Midbrain (tissue), 1 donor: Measurements from ENCODE around the gene LFNG.
"Not testable (repeated sequence)": the region's sequence is repeated elsewhere in the genome, so short reads cannot be mapped to it uniquely, and the experiment has no call there.

Experiments
- DNase-seq: peaks from one replicate; lab custom pipeline; 2025; lab: John Stamatoyannopoulos, UW

The LFNG gene

DNA sequence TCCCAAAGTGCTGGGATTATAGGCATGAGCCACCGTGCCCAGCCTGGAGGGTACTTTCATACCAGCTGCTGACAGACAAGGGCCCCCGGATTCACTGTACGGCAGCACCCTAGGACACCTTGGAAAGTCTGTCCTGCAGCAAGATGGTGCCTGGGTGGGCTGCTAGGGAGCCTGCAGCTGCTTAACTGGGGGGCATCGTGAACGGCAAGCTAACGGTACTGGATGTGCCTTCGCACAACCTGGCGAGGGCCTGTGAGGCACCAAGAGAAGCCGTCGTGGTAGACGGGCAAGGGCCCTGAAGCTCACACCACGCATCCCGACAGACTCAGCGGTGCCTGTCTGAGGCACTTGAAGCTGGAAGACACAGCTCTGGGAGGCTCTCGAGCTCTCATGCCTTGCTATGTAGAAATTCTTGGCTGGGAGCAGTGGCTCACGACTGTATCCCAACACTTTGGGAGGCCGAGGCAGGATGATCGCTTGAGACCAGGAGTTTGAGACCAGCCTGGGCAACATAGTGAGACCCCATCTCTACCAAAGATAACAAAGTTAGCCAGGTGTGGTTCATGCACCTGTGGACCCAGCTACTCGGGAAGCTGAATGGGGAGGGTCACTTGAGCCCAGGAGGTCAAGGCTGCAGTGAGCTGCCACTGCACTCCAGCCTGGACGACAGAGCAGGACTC lies 26.3 kb downstream of the LFNG start:
- DNase-seq: no peak

DNA sequence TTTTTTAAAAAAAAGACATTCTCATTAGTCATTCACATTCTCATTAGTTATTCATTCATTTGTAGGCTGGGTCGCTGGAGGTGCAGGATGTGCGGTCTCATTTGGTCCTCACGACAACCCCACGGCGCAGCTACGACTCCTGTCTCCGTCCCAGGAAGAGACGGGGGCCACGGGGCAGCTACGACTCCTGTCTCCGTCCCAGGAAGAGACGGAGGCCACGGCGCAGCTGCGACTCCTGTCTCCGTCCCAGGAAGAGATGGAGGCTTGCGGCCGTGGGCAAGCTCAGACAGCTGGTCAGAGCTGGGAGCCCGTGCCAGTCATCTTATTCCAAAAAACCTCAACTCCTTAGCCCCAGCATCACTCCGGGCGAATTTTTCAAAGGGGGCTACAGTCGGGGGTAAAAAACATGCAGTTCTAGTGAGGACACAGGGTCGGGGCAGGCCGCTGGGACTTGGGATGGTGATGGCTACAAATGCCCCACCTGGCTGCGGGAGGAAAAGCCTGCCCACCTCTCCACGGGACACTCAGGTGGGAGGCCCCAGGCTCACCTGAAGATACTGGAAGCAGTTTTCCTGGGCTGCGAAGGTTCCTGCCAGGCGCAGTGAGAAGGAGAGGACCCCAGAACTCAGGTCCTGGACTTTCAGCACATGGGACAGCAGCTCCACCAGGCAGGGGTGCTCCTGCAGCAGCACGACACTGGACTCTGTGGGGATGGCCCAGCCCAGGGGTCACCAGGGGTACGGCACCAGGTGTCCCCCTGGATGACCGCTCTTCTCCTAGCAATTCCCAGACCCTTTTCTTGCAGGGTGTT lies 27.4 kb downstream of the LFNG start:
- DNase-seq: no peak

DNA sequence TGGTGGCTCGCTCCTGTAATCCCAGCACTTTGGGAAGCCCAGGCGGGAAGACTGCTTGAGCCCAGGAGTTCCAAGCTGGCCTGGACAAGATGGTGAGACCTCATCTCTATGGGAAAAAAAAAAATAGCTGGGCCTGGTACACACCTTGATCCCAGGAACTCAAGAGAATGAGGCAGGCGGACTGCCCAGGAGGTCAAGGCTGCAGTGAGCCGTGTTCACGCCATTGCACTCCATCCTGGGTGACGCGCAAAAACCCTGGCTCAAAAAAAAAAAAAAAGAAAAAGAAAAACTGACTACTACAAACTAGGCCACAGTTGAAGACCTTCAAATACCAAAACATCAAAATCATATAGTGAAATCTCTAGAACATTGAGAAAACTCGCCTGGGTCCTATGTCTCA lies 31.8 kb downstream of the LFNG start:
- no peak for DNase-seq

DNA sequence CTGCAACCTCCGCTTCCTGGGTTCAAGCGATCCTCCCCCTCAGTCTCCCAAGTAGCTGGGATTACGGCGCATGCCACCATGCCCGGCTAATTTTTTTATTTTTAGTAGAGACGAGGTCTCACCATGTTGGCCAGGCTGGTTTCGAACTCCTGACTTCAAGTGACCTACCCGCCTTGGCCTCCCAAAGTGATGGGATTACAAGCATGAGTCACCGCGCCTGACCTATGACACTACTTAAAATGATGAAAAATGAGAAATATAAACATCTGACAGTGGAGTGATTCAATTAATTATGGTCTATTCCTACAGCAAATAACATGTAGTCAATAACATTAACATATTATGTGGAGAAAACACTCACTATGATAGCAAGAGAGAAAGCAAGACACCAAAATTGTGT lies 33.5 kb downstream of the LFNG start:
- no peak for DNase-seq

DNA sequence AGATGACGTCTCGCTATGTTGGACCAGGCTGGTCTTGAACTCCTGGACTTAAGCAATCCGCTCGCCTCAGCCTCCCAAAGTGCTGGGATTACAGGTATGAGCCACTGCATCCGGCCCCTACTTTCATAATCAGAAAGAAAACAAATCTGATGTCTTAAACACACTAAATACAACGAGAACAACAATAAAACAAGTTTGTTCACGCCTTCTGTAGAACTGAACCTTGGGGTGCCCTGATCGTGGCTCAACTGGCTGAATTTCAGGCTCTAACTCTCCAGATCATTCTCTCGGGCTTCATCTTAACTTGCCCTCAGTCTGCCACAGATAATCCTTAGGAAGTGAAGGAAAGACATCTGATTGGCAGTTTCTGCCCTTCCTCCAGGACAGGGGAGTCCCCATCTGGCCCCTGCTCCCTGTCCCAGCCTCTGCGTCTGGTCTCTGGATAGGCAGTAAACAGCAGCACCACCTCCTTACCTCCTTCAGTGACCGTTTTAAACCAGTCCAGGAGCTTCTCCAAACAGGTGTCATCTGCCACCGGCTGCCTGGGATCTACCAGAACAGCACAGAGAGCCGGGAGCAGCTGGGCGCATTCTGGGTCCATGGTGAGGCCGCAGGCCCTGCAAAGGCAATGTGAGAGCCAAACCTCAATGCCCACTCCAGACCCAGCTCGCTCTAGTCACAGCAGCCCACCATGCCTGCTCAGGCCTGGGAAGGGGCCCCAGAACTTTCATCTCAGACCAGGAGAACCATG lies 34.4 kb downstream of the LFNG start:
- DNase-seq: no peak

DNA sequence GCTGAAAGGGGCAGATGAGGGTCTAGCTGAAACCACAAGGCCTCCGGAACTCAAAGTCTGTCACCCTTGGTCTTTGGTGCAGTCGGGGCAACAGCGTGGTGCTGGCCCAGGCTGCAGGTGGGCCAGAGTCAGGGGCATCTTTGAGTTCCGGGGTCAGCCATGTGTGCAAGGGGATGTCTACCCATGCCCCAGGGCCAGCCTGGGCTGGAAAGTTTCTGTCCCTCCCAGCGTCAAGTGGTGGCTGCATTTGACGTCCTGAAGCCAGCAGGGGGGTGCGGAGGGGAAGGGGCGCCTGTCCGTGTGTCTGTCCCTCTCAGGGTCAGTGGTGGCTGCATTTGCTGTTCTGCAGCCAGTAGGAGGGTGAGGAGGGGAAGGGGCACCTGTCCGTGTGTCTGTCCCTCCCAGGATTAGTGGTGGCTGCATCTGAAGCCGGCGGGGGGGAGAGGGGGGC lies 35.1 kb downstream of the LFNG start:
- DNase-seq: no peak

DNA sequence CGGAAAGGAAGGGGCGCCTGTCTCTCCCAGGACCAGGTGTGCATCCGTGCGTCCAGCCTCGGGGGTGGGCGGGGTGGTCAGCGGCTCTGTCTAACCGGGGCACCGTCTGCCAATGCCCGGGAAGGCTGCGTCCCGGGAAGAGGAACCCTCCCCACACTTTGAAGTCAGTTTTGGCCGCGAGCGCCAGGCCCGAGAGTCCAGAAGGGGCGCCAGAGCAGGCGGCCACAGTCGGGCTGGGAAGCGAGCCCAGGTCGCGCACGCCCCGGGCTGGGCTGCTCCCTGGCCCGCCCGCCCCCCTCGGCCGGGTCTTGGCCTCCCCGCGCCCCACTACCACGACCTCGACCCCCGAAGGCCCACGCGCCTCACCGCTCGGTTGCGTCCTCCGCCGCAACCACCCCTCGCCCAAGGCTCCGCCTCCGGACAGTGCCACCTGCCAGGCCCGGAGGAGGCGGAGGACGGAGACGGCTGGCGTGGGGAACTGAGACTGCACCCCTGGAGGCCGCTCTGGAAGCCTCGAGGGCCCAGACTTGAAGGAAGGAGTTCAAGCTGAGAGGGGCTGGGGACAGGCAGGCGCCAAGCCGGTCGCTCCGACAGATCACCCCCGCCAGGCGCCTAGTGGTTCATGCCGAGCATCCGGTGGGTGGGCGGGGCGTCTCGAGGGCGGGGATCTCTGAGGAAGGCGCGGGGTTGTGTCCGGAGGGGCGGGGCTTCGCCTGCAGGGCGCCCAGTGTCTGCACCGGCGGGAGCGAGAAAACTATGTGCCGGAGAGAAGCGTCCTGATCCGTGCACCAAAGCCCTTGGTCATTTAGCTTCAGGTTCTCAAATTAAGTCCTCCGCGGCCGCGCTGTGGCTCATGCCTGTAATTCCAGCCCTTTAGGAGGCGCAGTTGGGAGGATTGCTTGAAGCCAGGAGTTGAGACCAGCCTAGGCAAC lies 35.8 kb downstream of the LFNG start, which contains the start of gene BRAT1:
Gene BRAT1 (minus strand): TSS at position 404 of the 932 bp plus-strand sequence. CDS start 1,093 bp downstream, outside the sequence.
- peak; percentile 95 for DNase-seq

DNA sequence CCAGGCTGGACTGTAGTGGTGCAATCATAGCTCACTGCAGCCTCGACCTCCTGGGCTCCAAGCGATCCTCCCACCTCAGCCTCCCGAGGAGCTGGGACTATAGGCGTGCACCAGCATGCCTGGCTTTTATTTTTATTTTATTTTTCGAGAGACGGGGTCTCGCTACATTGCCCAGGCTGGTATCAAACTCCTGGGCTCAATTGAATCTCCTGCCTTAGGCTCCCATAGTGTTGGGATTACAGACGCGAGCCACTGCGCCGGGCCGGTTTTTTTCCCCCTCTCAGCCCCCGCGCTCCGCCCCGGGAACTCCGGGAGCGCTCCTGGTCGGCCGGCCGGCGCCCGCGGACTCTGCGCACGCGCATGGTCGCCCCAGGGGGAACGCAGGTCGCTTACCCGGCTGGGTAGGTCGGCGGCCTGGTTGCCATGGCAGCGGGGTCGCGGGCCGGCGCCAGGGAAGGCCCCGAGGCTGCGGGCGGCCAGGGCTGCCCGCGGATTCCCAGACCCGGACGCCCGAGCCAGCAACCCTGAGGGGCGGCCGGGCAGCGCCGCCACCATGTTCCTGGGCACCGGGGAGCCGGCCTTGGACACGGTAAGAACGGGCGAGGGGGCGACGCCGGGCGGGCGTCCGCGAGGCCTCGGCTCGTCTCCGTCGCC lies 39.2 kb downstream of the LFNG start, which contains the start of gene IQCE:
Gene IQCE (plus strand): TSS at position 351 of the 654 bp plus-strand sequence. CDS start 203 bp downstream, at position 554.
- DNase-seq: peak; percentile 91

DNA sequence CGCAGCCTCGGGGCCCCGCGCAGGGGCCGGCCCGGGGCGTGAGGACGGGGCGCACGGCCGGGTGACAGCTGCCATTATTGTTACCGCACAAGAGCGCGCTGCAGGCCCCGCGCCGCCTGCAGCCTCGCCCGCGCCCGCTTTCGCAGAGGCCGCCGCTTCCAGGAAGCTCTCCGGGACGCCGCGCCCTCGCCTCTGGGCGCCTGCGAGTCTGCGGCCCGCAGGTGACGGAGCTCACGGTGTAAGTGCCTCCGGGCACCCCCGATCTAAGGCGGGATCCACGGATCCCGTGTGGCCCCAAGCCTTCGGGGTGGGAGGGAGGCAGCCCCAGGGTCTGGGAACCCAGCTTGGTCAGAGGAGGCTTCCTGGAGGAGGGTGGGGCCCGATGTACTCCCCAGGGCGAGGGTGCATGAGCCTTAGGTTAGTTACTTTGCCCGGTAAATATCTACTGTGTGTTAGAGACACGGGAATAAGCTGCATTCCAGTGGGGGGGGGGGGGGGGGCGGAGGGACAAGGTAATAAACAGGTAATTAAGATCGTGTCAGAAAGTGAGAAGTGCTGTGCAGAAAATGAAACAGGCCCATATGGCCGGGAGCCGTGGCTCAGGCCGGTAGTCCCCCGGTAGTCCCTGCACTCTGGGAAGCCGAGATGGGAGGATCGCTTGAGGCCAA lies 39.8 kb downstream of the LFNG start:
- no peak for DNase-seq

DNA sequence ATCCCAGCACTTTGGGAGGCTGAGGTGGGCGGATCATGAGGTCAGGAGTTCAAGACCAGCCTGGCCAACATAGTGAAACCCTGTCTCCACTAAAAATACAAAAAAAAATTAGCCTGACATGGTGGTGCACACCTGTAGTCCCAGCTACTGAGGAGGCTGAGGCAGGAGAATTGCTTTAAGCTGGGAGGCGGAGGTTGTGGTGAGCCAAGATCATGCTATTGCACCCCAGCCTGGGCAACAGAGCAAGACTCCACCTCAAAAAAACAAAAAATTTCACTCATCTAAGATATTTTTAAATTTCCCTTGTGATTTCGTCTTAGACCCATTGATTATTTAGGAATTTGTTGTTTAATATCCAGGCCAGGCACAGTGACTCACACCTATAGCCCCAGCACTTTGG lies 44.4 kb downstream of the LFNG start:
- not testable (repeated sequence) for DNase-seq

DNA sequence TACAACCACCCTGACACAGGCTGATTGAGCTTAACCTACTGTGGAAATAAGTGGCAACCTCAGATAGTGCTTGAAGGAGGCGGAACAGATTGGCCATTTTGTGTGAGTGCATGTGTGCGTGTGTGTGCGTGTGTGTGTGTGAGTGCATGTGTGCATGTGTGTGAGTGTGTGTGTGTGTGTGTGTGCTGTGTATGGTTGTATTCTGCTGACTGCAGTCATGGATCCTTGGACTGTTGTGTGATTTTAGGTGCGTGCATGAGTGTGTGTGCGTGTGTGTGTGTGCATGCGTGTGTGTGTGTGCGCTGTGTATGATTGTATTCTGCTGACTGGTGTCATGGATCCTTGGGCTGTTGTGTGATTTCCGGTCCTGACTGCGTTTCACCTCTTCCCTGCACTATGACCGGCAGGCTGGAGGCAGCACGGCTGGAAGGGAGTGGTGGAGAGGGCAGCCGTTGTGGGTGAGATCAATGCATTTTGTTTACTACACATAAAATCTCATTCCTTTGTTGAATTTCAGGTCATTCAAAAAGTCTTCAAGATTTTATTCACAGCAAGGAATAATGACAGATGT lies 45.5 kb downstream of the LFNG start:
- no peak for DNase-seq

DNA sequence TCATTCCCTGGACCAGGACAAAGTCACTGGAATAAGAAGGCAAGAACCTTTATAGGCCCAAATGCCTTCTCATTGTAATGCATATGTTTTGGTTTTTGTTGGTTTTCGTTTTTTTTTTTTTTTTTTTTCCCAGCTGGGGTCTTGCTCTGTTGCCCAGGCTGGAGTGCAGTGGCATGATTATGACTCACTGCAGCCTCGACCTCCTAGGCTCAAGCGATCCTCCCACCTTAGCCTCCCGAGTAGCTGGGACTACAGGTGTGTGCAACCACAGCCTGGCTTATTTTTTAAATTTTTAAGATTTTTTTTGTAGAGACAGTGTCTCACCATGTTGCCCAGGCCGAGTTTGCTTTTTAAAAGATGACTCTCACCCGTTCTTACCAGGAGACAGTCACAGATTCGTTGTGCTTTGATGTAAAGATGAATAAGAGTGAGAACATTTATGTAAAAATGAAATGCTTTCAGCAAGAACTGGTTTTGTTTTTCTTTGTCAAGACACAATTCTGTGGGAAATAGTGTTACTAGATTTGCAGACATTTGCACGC lies 46.8 kb downstream of the LFNG start:
- no peak for DNase-seq

DNA sequence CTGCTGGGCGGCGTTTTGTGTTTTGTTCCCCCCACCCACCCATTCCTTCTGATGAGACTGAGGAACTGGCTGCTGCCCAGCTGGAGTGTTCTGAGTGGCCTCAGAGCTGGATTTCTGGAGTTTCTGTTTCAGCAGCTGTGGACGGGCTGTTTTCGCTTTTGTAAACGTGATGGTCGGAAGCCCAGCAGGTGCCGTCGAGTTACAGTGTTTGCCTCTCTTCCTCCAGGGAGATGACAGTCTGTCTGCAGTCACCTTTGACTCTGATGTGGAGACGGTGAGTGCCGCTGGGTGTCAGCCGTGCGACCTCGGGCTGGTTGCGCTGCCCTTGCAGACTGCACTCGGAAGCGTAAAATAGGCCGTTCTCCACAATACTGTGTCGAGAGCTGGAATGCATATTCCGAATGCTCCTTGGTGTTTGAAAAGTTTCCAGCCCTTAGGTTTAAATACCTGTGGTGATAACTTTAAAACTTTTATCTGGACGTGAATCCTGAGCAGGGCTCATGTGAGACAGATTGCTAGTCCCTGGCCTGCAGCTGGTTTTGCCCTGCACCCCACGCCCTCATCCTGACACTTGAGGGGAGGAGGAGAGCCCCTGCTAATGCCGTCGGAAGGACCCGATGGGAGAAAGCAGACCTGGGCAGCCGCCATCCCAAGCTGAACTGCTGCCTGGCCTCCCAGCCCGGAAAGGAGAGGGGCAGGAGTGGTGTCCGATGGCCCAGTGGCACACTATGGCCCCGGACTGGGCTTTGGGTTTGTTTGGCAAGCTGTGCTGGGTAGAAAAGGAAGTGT lies 47.5 kb downstream of the LFNG start:
- DNase-seq: no peak

DNA sequence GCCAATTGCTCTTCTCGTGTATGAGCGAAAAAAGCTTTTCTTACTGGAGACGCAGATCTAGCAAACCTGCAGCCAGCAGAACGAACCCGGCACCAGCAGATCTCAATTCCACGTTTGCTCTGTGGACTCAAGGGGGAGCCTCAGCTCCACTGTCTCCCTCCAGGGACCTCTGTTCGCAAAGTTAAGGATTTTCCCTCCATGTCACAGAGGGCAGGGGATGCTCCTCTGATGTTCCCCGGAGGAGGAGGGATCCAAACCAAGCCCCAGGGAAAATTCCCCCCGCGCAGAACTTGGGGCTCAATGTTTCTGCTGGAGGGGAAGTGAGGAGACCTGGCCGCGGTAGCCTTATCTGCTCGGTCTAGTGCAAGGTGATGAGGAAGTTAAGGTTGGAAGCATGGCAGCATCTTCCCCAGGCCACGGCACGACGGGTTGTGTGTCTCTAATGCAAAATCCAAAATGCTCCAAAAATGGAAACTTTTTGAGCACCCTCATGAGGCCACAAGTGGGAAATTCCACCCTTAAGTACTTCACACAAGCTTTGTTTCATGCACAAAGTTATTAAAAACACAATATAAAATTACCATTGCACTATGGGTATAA lies 48.2 kb downstream of the LFNG start:
- peak; percentile 53 for DNase-seq

DNA sequence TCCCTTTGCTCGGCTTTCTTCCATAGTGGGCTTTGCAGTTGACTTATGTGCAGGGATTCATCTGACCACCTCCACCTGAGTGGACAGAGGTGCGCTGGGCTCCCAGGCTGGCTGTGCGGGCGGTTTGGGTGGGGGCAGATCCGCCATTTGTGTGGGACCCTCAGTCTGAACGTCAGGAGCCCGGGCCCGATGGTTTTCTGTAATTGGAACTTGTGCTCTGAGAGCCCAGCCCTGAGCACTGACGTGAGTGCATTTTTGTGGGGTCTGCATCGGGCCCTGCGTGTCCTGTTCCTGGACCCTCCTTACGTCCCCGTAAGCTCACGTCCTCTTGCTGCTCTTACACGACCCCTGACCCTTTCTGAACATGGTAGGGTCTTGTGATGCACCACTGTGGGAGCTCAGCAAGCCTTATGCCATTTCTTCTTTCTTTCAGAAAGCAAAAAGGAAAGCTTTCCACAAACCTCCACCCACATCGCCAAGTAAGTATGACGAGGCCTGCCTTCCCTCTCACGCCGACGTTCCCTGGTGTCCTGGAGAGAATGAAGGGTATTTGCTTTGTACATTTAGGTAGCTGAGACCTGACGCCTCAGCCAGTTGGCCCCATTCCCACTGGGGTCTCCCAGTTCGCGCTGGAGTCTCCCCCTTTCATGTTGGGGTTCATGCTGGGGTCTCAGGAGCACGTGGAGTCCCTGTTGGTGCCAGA lies 49.1 kb downstream of the LFNG start:
- DNase-seq: no peak

DNA sequence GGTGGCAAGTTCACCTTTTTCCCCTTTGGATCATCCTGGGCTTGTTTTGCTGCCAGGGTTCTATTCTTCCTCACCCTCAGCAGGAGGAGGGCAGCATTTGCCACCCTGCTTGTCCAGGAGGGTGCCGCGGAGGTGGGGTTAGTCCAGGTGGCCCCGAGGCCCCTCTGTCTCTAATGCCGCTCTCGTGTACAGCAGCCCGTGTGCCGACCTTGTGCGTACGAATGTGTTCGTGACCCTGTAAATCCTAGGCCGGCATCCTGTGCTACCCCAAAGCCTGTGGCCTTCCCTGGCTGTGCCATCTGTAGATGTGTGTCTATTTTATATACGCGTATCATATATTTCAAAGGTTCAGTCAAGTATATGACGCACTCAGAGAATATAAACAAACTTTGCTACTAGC lies 49.8 kb downstream of the LFNG start:
- DNase-seq: no peak

DNA sequence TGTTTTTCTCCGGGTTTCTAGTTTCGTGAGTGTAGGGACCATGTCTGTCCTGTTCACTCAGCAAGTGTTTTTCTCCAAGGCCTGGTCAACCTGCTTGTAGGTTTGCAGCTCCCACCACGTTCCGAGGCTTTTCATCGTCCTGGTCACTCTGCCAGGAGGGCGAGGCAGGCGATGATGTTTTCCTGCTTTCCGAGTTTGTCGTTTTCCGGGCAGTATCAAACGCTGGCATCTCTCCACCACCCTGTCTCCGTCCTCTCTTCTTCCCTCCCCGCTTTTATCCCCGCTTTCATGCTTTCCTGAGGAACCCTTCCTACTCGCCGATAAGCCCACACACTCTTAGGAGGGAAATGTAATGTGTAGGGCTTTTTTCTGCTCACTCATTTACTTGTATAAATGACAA lies 50.4 kb downstream of the LFNG start:
- DNase-seq: no peak

DNA sequence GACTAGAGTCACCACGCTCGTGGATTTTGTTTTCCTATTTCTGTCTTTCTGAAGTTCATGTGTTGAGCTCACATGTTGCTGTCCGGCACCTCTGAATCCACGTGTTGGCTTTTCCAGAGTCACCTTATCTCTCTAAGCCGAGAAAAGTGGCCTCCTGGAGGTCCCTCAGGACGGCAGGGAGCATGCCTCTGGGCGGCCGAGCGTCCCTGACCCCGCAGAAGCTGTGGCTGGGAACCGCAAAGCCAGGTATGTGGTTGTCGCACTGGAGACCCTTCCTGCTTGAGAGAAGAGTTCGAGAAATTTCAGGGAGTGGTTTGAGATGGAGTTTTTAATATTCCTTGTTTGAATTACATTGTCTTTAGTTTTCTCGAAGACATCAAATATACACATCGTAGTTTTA lies 51.8 kb downstream of the LFNG start:
- DNase-seq: no peak
